Adrenal gland (tissue), 5 donors: ENCODE data around the gene LARP4B.

Experiments used
- POLR2A ChIP-seq, 2 donors: fragments of 450-650 bp; IDR thresholded peaks; one replicate each; pipeline ENCODE4 v1.6.1; 2017; ENCODE audit warnings: antibody characterized with exemption in 2 of 2, mild to moderate bottlenecking in 2 of 2, moderate library complexity in 1 of 2
- TF ChIP-seq, protein P1 (sequence below), 6 experiments: fragments of 450-650 bp in 4 of 6; fragments of 200-600 bp in 2 of 6; sonication (generic) in 1 of 6; IDR thresholded peaks; 1 replicate in 5 of 6; 2 replicates in 1 of 6; pipeline versions ENCODE4 v1.5.1 to v1.8.0; 2016 to 2021; ENCODE audit warnings: antibody characterized with exemption in 6 of 6, mild to moderate bottlenecking in 2 of 6, moderate library complexity in 1 of 6
- donor health status: DM: no; HTN: no; CAD: no.

- TF ChIP-seq POLR2A (IDR thresholded peaks at IDR 0.05), result no peak
- TF ChIP-seq, protein P1, sequence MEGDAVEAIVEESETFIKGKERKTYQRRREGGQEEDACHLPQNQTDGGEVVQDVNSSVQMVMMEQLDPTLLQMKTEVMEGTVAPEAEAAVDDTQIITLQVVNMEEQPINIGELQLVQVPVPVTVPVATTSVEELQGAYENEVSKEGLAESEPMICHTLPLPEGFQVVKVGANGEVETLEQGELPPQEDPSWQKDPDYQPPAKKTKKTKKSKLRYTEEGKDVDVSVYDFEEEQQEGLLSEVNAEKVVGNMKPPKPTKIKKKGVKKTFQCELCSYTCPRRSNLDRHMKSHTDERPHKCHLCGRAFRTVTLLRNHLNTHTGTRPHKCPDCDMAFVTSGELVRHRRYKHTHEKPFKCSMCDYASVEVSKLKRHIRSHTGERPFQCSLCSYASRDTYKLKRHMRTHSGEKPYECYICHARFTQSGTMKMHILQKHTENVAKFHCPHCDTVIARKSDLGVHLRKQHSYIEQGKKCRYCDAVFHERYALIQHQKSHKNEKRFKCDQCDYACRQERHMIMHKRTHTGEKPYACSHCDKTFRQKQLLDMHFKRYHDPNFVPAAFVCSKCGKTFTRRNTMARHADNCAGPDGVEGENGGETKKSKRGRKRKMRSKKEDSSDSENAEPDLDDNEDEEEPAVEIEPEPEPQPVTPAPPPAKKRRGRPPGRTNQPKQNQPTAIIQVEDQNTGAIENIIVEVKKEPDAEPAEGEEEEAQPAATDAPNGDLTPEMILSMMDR (IDR thresholded peaks at IDR 0.05), result no peak
Observed at GRCh38 chr10:948347-948746, 16.8 kb upstream of the LARP4B start.
